HCT116 (cell line): ENCODE measurements around the gene RYR3.

Experiments
- EGR1 ChIP-seq: IDR thresholded peaks from 2 replicates; pipeline ENCODE4 v1.6.1; 2012; ENCODE audit warnings: low read depth
- TF ChIP-seq, protein P1 (sequence below), 3 experiments: fragments of 200-600 bp in 1 of 3; sonication (generic) in 1 of 3; IDR thresholded peaks in 2 of 3; conservative IDR thresholded peaks in 1 of 3; 2 replicates each; pipeline ENCODE4 v1.5.1; 2012 to 2017; ENCODE audit warnings: low read depth in 2 of 3, low read length in 2 of 3, antibody characterized with exemption in 1 of 3, borderline replicate concordance in 1 of 3, control low read depth in 1 of 3, mild to moderate bottlenecking in 1 of 3, mixed read lengths in 1 of 3, mixed run types in 1 of 3, moderate library complexity in 1 of 3; ENCODE audit not compliant: insufficient read depth in 1 of 3
- TF ChIP-seq, protein P2 (sequence below): IDR thresholded peaks from 2 replicates; pipeline ENCODE4 v1.6.1; 2012; ENCODE audit warnings: low read depth

DNA sequence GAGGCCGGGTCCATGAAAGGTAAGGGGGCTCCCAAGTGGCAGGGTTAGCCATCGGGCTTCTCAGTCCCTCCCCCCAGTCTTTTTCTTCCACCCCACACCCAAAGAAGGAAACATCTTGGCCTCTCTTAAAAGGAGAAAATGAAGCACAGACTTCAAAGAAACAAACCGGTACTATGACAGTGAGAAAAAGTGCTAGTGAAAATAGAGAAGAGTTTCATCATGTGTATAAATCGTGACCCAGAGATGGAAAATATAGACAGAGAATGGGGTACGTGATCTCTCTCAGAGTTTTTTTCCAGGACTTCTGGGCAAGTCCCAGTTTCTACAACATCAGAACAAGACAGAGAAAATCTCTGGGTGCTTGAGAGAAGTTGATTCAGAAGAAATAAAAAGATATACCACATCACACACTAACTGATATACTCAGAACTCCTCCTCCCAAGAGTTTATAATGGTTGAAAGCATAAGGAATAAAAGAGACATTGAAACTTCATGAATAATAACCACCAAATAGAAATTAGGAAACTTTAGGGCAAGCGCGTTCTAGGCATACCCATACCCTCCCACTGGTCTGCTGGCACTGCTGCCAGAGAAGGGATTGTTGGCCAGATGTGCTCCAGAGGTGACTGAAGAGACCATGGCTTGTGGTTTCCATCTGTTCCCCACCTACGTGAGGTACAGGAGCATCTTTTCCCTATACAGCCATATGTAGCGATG, 338.6 kb downstream of the RYR3 start:
- TF ChIP-seq, protein P1, sequence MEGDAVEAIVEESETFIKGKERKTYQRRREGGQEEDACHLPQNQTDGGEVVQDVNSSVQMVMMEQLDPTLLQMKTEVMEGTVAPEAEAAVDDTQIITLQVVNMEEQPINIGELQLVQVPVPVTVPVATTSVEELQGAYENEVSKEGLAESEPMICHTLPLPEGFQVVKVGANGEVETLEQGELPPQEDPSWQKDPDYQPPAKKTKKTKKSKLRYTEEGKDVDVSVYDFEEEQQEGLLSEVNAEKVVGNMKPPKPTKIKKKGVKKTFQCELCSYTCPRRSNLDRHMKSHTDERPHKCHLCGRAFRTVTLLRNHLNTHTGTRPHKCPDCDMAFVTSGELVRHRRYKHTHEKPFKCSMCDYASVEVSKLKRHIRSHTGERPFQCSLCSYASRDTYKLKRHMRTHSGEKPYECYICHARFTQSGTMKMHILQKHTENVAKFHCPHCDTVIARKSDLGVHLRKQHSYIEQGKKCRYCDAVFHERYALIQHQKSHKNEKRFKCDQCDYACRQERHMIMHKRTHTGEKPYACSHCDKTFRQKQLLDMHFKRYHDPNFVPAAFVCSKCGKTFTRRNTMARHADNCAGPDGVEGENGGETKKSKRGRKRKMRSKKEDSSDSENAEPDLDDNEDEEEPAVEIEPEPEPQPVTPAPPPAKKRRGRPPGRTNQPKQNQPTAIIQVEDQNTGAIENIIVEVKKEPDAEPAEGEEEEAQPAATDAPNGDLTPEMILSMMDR (IDR thresholded peaks at IDR 0.05 in 2 of 3, conservative IDR thresholded peaks at IDR 0.05 in 1 of 3; ENCODE audit: borderline replicate concordance in 1 of 3, insufficient read depth in 1 of 3, low read depth in 2 of 3, low read length in 2 of 3) = no peak
- TF ChIP-seq EGR1 = no peak
- TF ChIP-seq, protein P2, sequence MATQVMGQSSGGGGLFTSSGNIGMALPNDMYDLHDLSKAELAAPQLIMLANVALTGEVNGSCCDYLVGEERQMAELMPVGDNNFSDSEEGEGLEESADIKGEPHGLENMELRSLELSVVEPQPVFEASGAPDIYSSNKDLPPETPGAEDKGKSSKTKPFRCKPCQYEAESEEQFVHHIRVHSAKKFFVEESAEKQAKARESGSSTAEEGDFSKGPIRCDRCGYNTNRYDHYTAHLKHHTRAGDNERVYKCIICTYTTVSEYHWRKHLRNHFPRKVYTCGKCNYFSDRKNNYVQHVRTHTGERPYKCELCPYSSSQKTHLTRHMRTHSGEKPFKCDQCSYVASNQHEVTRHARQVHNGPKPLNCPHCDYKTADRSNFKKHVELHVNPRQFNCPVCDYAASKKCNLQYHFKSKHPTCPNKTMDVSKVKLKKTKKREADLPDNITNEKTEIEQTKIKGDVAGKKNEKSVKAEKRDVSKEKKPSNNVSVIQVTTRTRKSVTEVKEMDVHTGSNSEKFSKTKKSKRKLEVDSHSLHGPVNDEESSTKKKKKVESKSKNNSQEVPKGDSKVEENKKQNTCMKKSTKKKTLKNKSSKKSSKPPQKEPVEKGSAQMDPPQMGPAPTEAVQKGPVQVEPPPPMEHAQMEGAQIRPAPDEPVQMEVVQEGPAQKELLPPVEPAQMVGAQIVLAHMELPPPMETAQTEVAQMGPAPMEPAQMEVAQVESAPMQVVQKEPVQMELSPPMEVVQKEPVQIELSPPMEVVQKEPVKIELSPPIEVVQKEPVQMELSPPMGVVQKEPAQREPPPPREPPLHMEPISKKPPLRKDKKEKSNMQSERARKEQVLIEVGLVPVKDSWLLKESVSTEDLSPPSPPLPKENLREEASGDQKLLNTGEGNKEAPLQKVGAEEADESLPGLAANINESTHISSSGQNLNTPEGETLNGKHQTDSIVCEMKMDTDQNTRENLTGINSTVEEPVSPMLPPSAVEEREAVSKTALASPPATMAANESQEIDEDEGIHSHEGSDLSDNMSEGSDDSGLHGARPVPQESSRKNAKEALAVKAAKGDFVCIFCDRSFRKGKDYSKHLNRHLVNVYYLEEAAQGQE = no peak
